Measurements from ENCODE around the gene TKT. TPM values are rescaled to one million over a fixed set of nuclear protein-coding genes. Genes with fewer than 3 reads are reported as not detected.

The TKT gene
- total and polyA plus RNA-seq, 2 of the 13 experiments (the other 11 are each of a cell fraction or from before 2014, with no cell fraction given) = 150 to 238 TPM

- no peak for TF ChIP-seq ATF6 (CRISPR knock-in tag; conservative IDR thresholded peaks at IDR 0.05)
- no peak for TF ChIP-seq HNRNPLL (IDR thresholded peaks at IDR 0.05; ENCODE audit: low read depth, low read length, poor library complexity, severe bottlenecking)
- no peak for TF ChIP-seq PLSCR1 (CRISPR knock-in tag; IDR thresholded peaks at IDR 0.05; ENCODE audit: borderline replicate concordance)
- TF ChIP-seq ZNF414 (CRISPR knock-in tag; IDR thresholded peaks at IDR 0.05) = 0 out of 2 replicates have a peak, but pooled peaks have one; percentile 25
- TF ChIP-seq SOX6 (IDR thresholded peaks at IDR 0.05) = no peak
- TF ChIP-seq SOX6 (CRISPR knock-in tag; IDR thresholded peaks at IDR 0.05) = 0 out of 2 replicates have a peak, but pooled peaks have one; percentile 1
- TF ChIP-seq ZMYM3 (CRISPR knock-in tag; IDR thresholded peaks at IDR 0.05) = 0 out of 2 replicates have a peak, but pooled peaks have one; percentile 43
- TF ChIP-seq ZNF121 (CRISPR knock-in tag; IDR thresholded peaks at IDR 0.05) = peak; percentile 92
- TF ChIP-seq HNF4A (CRISPR knock-in tag; IDR thresholded peaks at IDR 0.05) = peak; percentile 23; the same call in 1 of the 2 replicates
- peak; percentile 77 for TF ChIP-seq ZNF629 (CRISPR knock-in tag; conservative IDR thresholded peaks at IDR 0.05)
These were observed 1.9 kb downstream of the TKT start (continued) for GRCh38 chr3:53253707-53254508.
